ENCODE results near the gene GTF3C1.

GRCh38 chr16:27472091-27473020 lies 77.4 kb downstream of the GTF3C1 start:
- TF ChIP-seq CTCF (IDR thresholded peaks at IDR 0.05), result no peak
- TF ChIP-seq POLR2A (IDR thresholded peaks at IDR 0.05), result no peak

All from uterus (tissue), 2 donors.